ACC112 (cell line): Measurements from ENCODE around the gene GPR42.

Experiments
- H2AFZ ChIP-seq: fragments of 200-600 bp; sonication (generic); one replicate; pipeline ENCODE4 v1.6.0; 2017; ENCODE audit warnings: antibody characterized with exemption, low read length; ENCODE audit not compliant: unreplicated experiment
- H3K27ac ChIP-seq: fragments of 200-600 bp; sonication (generic); 2 replicates; pipeline ENCODE4 v1.5.1; 2014; ENCODE audit warnings: low read depth, mild to moderate bottlenecking, antibody characterized with exemption, low read length, moderate library complexity
- H3K27me3 ChIP-seq: fragments of 200-600 bp; sonication (generic); 2 replicates; pipeline ENCODE4 v1.6.1; 2014; ENCODE audit warnings: mild to moderate bottlenecking, antibody characterized with exemption, low read length, moderate library complexity, mixed read lengths; ENCODE audit not compliant: insufficient read depth
- H3K36me3 ChIP-seq: fragments of 200-600 bp; sonication (generic); 2 replicates; pipeline ENCODE4 v1.6.1; 2016; ENCODE audit warnings: mild to moderate bottlenecking, antibody characterized with exemption, low read length, moderate library complexity, mixed read lengths; ENCODE audit not compliant: insufficient read depth
- H3K4me1 ChIP-seq: fragments of 200-600 bp; sonication (generic); one replicate; pipeline ENCODE4 v1.6.1; 2016; ENCODE audit warnings: low read length, mixed read lengths; ENCODE audit not compliant: insufficient read depth, unreplicated experiment, control insufficient read depth
- H3K4me3 ChIP-seq: fragments of 200-600 bp; sonication (generic); 2 replicates; pipeline ENCODE4 v1.5.1; 2014; ENCODE audit warnings: mild to moderate bottlenecking, low read depth, low read length
- H3K79me2 ChIP-seq: fragments of 200-600 bp; sonication (generic); one replicate; pipeline ENCODE4 v1.6.0; 2016; ENCODE audit warnings: low read length; ENCODE audit not compliant: control insufficient read depth, unreplicated experiment, insufficient read depth

Gene GPR42

GRCh38 chr19:35370722-35371121, at the start of gene GPR42:
Gene GPR42, plus strand, starts transcription at chr19:35371068. Its CDS starts 292 bp downstream, at chr19:35371360.
- H3K79me2 ChIP-seq = no peaks in the 10 kb centered on the region
- H3K27ac ChIP-seq = no peak within 1 kb of the TSS
- peaks cover 14% of the 10 kb centered on the region; the same call in 1 of the 2 replicates for H3K27me3 ChIP-seq
- H3K4me3 ChIP-seq = no peak within 1 kb of the TSS
- H2AFZ ChIP-seq = no peak within 1 kb of the TSS
- no peaks in the 10 kb centered on the region for H3K36me3 ChIP-seq
- no peaks in the 10 kb centered on the region for H3K4me1 ChIP-seq

GRCh38 chr19:35321291-35321690, 49.6 kb upstream of the GPR42 start:
- Histone ChIP-seq H2AFZ (no peak overlapping the region), H3K79me2 (no peaks in the 10 kb centered on the region), H3K4me3 (no peak overlapping the region), H3K27ac (no peak overlapping the region), H3K4me1 (peaks cover 17% of the 10 kb centered on the region), H3K36me3 (no peaks in the 10 kb centered on the region), H3K27me3 (no peaks in the 10 kb centered on the region)

GRCh38 chr19:35322014-35322413, 48.9 kb upstream of the GPR42 start:
- peaks cover 17% of the 10 kb centered on the region for H3K4me1 ChIP-seq
- H3K79me2 ChIP-seq = no peaks in the 10 kb centered on the region
- H3K4me3 ChIP-seq = no peak overlapping the region
- H3K27me3 ChIP-seq = no peaks in the 10 kb centered on the region
- H2AFZ ChIP-seq = no peak overlapping the region
- H3K27ac ChIP-seq = no peak overlapping the region
- H3K36me3 ChIP-seq = no peaks in the 10 kb centered on the region

- Histone ChIP-seq H3K27me3 (no peaks in the 10 kb centered on the region), H3K27ac (no peak overlapping the region), H3K36me3 (no peaks in the 10 kb centered on the region), H3K79me2 (no peaks in the 10 kb centered on the region), H3K4me3 (no peak overlapping the region), H2AFZ (no peak overlapping the region), H3K4me1 (no peaks in the 10 kb centered on the region)
These were observed 43.2 kb upstream of the GPR42 start for GRCh38 chr19:35327642-35328041.

- Histone ChIP-seq H3K4me3 (no peak within 1 kb of the TSS), H3K27ac (no peak within 1 kb of the TSS), H2AFZ (no peak within 1 kb of the TSS), H3K79me2 (no peaks in the 10 kb centered on the region), H3K27me3 (no peaks in the 10 kb centered on the region), H3K4me1 (no peaks in the 10 kb centered on the region), H3K36me3 (no peaks in the 10 kb centered on the region)
These were observed 42.0 kb upstream of the GPR42 start, which contains the start of gene CD22 for GRCh38 chr19:35328851-35329285. Gene CD22, plus strand, starts transcription at chr19:35329187. Its CDS starts 2,854 bp downstream, at chr19:35332041.

GRCh38 chr19:35329323-35329722, 41.5 kb upstream of the GPR42 start:
- Histone ChIP-seq H3K79me2 (no peaks in the 10 kb centered on the region), H3K4me3 (no peak overlapping the region), H3K36me3 (no peaks in the 10 kb centered on the region), H2AFZ (no peak overlapping the region), H3K27me3 (no peaks in the 10 kb centered on the region), H3K4me1 (no peaks in the 10 kb centered on the region), H3K27ac (no peak overlapping the region)

GRCh38 chr19:35330475-35330874, 40.4 kb upstream of the GPR42 start:
- Histone ChIP-seq H2AFZ (no peak overlapping the region), H3K4me1 (no peaks in the 10 kb centered on the region), H3K27me3 (no peaks in the 10 kb centered on the region), H3K36me3 (no peaks in the 10 kb centered on the region), H3K27ac (no peak overlapping the region), H3K4me3 (no peak overlapping the region), H3K79me2 (no peaks in the 10 kb centered on the region)

GRCh38 chr19:35331551-35332214, 39.2 kb upstream of the GPR42 start:
- no peak overlapping the region for H3K4me3 ChIP-seq
- H3K36me3 ChIP-seq = no peaks in the 10 kb centered on the region
- H3K4me1 ChIP-seq = no peaks in the 10 kb centered on the region
- H3K79me2 ChIP-seq = no peaks in the 10 kb centered on the region
- H3K27me3 ChIP-seq = no peaks in the 10 kb centered on the region
- no peak overlapping the region for H3K27ac ChIP-seq
- no peak overlapping the region for H2AFZ ChIP-seq

- H3K36me3 ChIP-seq = no peaks in the 10 kb centered on the region
- no peak overlapping the region for H3K27ac ChIP-seq
- H3K4me3 ChIP-seq = no peak overlapping the region
- no peaks in the 10 kb centered on the region for H3K4me1 ChIP-seq
- H3K27me3 ChIP-seq = no peaks in the 10 kb centered on the region
- H2AFZ ChIP-seq = no peak overlapping the region
- no peaks in the 10 kb centered on the region for H3K79me2 ChIP-seq
These were observed 38.1 kb upstream of the GPR42 start for GRCh38 chr19:35332817-35333216.

GRCh38 chr19:35334144-35334753, 36.6 kb upstream of the GPR42 start:
- Histone ChIP-seq H3K79me2 (no peaks in the 10 kb centered on the region), H2AFZ (no peak overlapping the region), H3K27me3 (no peaks in the 10 kb centered on the region), H3K36me3 (no peaks in the 10 kb centered on the region), H3K4me1 (no peaks in the 10 kb centered on the region), H3K4me3 (no peak overlapping the region), H3K27ac (no peak overlapping the region)
